ENCODE results near the gene HNRNPD.
A peak's percentile ranks its signal among the peaks of the same experiment; 100 is the strongest.
"Not testable (repeated sequence)": the region's sequence is repeated elsewhere in the genome, so short reads cannot be mapped to it uniquely, and the experiment has no call there.

Gene HNRNPD

DNA sequence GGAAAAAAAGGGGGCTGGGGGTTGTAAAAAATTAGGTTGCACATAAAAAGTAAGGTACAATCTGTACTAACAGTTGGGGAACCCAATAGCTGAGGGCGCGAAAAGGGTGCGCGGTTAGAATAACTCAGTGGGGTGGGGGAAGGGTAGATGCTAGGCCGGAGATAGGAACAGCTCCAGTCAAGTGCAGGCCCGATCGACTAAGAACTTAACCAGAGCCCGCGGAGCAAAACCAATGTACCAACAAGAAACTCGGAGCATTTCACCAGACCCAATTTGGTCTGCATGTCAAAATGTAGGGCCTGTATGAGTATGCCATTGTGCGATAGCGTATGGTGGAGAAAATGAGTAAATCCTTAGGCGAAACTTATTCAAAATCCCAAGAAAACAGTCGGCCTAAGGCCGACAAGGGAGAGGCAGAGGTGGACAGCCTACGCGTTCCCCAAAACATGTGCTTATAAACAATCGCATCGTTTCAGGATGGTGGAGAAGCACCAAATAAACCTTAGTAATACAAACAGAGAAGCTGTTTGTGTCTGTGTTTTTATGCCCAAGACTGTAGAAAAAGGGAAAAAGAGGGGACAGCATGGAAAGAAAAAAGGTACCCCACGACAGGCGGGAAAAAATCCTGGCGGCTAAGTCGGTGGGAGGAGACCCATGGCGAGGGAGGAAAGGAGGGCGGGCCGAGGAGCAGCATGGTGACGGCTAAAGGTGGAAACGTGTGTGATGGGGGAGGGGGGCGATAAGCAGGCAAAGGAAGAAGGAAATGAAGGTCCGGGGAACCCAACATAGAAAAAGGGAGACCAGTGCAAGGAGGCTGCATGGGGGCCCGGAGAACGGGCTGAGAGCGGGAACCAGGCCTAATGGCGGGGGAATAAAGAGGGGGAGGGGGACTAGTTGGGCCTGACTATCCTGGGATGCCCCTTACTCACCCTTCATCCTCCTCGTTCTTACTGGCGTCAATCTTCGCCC is 990 bp downstream of the HNRNPD start:
- DNase-seq (ENCODE audit: low spot score) = peak; percentile 68

DNA sequence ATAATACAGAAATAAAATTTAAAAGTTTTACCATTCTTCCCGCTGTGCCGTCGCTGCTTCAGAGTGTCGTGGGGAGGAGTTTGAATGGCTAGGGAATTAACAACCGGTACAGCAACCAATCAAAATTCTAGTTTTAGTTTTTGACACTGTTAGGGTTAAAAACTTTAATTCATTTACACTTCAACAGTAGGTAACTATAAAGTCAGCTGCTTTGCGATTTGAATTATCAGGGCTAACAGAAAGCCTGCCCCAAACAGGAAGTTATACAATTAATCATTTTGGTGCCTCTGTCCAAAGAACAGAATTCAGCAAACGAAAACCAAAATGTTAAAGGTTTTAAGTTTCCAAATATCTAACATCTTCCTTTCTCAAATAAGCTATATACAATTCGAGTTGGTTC is 2.3 kb downstream of the HNRNPD start:
- DNase-seq (ENCODE audit: low spot score) = no peak

DNA sequence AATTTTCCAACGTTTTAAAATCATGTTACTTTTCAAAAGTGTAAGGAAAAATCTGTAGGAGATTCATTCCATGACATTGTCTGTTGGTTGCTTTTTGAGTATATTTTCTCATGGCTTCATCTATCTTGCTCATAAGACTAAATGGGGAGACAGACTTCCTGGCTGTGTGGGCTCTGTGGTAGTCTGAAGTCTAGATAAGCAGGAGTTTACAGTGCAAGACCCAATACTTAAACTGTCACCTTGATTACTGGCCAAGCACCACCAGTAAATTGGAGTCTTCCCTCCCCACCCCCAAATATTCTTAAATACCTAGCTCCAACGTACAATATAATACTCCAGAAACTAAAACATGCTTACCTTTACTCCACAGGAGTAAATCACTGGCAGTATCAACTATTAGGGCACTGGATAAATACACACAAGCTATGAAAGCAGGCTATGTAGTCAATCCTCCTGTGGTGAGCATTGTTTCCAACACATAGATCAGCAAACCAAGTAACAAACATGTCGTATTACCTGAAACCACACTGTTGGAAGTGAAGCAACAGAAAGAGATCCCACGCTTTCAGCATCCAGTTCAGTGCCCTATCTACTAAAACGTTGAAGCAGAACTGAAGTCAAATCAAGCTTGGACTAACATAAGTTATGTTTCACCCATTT is 6.2 kb downstream of the HNRNPD start:
- no peak for DNase-seq (ENCODE audit: low spot score)

DNA sequence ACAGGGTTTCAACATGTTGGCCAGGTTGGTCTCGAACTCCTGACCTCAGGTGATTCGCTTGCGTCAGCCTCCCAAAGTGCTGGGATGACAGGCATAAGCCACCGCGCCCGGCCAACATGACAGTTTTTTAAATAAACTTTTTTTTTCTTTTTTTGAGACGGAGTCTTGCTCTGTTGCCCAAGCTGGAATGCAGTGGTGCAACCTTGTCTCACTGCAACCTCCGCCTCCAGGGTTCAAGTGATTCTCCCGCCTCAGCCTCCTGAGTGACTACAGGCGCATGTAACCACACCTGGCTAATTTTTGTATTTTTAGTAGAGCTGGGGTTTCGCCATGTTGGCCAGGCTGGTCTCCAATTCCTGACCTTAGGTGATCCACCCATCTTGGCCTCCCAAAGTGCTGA is 7.4 kb downstream of the HNRNPD start:
- not testable (repeated sequence) for DNase-seq (ENCODE audit: low spot score)

DNA sequence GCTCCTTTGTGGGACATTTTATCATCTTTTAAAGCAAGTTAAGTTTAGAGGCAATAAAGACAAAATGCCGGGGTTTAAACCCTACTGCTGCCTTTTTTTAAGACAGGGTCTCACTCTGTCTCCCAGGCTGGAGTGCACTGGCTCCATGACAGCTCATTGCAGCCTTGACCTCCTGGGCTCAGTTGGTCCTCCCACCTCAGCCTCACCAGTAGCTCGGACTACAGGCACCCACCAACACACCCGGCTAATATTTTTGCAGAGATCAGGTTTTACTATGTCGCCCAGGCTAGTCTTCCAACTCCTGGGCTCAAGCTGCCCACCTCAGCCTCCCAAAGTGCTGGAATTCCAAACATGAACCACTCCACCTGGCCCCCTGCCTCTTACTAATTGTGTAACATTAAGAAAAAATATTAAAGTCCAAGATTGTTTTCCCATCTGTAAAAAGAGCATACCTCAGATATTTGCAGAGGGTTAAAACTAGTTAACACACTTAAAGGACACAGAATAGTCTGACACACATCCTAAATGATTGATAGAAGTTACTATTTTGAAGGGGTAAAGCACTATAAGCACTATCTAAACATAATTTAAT is 9.8 kb downstream of the HNRNPD start:
- no peak for DNase-seq (ENCODE audit: low spot score)

DNA sequence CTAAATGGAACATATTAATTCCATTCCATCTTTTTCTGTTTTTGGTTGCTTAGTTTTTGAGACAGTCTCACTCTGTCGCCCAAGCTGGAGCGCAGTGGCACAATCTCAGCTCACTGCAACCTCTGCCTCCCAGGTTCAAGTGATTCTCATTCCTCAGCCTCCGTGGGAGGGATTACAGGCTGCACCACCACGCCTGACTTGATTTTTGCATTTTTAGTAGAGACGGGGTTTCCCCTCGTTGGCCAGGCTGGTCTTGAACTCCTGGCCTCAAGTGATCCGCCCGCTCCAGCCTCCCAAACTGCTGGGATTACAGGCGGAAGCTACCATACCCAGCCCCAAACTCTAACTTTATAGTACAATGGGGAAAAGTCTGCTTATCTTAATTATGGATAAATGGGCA is 11.2 kb downstream of the HNRNPD start:
- no peak for DNase-seq (ENCODE audit: low spot score)

DNA sequence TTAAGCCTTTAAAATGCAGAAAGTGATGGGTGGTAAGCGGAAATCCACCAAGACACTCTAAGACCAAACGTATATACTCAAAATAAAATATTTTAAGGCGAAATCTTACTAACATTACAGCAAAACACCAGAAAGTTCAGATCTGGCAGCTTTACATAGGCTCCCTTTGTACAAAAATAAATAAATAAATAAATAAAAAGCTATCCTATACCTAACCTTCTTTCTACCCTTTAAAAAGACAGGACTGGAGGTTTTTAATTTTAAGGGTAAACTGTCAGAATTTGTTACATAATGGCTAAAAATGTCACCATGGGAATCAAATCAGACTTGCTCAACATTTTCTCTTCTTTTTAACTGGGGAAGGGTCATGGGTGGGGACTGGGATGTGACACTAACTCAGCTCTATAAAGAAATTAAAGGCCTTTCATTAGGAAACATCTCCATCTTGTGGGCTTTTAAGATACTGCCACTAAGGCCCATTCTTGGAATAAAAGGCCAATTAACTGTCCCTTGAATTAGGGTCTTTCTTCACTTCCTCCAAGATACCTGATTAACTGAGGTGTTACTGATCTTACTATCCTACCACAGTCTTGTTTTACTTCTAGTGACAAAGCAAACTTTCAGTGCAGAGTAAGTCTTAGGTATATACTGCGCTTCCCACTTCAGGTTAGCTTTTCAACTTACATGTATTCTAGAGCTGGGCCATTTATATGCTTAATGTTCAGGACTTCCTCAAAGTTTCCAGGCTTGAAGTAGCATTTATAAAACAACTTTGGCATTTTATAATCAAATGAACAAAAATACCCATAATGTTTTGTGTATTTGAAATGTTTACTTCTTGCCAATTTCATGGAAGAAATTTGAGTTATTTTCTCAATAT is 13.3 kb downstream of the HNRNPD start:
- DNase-seq (ENCODE audit: low spot score) = peak; percentile 44

DNA sequence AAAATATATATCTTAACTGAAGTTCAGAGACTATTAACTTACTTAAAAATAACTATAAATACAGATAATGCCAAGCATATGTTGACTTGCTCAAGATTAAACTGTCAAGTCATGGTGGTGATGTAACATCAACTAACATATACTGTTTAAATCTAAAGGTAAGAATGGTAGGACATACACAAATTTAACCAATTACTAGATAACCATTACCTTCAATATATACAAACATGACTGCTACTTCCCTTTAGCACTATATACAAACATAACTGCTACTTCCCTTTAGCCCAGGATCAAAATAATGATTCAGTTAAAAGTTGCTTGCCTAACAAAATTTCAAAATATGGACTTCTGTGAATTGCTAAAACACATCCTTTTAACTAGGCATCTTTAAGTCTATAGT is 14.9 kb downstream of the HNRNPD start:
- no peak for DNase-seq (ENCODE audit: low spot score)

DNA sequence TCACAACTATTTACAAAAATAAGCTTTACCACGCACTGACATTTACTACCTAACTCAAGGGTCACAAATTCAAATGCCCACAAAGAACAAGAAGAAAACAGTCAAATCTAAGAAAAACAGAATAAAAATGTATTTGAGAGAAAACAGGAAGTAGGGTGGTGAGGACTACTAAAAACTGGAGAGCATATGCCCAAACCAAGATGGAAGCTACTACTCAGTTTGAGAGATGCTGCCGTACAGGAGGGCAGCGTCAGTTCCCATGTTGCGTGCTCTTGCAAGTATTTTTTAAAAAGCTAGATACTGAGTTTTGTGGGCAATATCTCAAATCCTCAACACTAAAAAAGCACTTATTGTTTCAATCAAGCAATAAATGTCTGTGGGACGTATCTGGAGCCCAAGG is 16.2 kb downstream of the HNRNPD start:
- no peak for DNase-seq (ENCODE audit: low spot score)

DNA sequence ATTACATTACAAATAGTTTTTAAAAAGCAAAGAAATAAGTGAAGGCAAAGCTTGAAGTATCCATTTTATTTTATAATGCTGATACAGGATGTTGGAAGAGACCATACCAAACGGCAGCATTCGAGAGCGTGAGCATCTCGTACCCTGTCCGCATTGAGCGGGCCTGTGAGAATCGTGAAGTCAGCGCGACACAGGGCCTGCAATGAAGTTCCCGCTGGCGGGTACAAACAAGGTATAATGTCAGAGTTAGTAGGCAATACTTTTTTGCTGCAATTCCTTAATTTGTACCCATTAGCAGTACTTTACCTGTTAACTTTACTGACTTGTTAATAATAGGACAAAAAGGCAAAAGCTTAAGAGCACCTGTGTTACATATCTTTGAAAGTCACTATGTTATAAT is 19.0 kb downstream of the HNRNPD start:
- DNase-seq (ENCODE audit: low spot score) = no peak

DNA sequence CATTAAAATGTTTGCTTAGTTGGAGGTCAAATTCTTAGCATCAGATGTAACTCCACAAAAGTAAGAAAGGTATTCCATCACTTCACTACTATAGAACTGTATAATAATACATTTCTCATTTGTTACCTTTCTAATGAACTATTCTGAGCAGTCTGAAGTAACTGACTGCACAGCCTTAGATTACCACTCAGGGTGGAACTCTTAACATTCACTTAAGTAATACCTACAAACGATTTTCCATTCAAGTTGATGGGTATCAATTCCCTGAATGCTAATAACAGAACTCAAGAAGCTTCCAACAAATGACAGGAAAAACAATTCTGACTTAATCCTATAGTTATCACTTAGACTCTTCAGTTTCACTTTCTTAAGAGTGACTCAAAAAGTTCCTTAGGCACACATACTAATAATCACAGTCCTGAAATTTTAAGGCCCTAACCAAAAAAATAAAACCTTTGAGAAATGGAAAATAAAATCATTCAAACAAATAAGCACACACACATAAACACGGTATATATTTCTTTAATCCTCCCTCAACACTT is 20.9 kb downstream of the HNRNPD start:
- DNase-seq (ENCODE audit: low spot score) = no peak

DNA sequence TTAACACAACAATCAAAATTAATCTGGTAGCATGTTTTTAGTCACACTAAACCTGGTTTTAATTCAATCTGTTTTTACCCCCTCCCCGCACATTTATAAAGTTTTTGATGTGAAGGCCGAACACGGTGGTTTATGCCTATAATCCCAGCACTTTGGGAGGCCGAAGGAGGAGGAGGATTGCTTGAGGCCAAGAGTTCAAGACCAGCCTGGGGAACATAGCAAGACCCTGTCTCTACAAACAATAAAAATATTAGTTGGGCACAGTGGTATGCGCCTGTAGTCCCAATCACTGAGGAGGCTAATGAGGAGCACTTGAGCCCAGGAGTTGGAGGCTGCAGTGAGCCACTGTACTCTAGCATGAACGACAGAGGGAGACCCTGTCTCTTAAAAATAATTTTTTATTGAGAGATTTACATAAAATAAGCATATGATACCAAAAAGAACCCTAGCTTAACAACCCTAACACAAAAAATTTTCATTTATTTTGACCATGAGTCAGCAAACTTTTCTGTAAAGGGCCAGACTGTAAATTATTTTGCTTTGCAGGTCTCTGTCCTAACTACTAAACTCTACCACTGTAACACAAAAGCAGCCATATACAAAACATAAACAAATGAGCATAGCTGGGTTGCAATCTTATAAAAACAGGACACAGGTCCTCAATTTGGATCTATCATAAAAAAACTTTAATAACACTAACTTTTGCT is 21.5 kb downstream of the HNRNPD start:
- no peak for DNase-seq (ENCODE audit: low spot score)

DNA sequence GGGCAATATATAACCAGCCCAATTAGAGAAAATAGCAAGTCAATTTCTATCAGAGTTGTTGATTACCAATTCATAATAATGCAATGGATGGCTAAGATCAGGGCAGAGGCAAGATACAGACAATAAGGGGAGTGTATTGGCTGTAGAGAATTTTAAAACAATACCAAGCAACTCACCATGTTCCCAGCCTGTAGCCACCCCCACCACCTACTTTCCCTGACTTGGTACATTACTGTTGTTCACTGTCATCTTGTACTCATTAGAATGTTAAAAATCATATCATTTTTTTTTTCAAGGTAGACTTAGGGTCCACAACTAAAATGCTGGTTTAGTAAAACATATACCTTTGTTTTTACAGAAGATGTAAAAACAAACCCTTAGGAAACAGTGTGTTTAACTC is 27.7 kb downstream of the HNRNPD start:
- no peak for DNase-seq (ENCODE audit: low spot score)

DNA sequence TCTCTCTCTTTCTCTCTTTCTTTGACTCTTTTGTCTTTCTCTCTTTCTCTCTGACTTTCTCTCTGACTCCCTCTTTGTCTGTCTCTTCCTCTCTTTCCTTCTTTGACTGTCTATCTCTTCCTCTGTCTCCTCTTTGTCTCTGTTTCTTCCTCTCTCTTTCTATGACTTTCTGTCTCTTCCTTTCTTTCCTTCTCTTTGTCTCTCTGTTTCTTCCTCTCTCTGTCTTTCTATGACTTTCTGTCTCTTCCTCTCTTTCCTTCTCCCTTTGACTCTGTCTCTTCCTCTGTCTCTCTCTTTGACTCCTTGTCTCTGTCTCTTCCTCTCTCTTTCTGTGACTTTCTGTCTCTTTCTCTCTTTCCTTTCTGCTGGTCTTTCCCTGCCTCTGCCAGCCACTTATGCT is 38.7 kb downstream of the HNRNPD start:
- no peak for DNase-seq (ENCODE audit: low spot score)

DNA sequence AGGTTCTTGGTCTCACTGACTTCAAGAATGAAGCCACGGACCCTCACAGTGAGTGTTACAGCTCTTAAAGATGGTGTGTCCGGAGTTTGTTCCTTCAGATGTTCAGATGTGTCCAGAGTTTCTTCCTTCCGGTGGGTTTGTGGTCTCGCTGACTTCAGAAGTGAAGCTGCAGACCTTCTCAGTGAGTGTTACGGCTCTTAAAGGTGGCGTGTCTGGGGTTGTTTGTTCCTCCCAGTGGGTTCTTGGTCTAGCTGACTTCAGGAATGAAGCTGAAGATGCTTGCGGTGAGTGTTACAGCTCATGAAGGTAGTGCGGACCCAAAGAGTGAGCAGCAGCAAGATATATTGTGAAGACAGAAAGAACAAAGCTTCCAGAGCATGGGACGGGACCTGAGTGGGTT is 40.1 kb downstream of the HNRNPD start:
- not testable (repeated sequence) for DNase-seq (ENCODE audit: low spot score)

DNA sequence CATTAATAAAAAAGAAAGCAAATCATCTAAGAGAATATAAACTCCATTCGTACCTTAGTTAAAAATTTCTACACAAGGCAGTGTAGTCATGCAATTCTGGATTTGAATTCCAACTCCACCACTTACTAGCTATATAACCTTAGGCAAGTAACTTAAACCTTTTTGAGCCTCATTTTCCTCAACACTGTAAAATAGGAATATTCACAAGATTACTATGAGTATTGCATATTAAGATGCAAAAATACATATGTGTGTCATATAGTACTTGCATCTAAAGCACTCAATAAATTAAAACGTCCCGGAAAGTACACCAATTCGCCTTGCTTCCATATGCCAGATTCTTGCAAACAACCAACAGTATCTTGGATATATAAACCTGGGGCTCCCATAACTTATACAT is 42.0 kb downstream of the HNRNPD start:
- DNase-seq (ENCODE audit: low spot score) = no peak

DNA sequence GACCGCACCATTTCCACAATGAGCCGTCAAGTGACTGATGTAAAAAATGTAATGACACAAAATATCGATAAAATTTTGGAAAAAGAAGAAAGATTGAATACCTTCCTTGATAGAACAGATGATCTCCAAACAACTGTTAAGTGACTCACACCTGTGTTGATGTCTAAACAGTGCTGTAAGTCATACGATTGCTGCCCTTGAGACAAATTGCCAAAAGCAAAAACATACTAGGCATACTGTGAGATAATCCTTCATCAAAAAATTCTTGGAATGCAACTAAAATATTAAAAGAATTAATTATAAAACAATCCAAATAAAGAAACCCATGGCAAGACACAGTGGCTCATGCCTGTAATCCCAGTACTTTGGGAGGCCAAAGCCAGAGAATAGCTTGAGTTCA is 53.4 kb downstream of the HNRNPD start:
- no peak for DNase-seq (ENCODE audit: low spot score)

DNA sequence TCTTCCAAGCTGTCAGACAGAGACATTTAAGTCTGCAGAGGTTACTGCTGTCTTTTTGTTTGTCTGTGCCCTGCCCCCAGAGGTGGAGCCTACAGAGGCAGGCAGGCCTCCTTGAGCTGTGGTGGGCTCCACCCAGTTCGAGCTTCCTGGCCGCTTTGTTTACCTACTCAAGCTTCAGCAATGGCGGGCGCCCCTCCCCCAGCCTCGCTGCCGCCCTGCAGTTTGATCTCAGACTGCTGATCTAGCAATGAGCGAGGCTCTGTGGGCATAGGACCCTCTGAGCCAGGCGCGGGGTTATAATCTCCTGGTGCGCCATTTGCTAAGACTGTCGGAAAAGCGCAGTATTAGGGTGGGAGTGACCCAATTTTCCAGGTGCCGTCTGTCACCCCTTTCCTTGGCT is 70.7 kb downstream of the HNRNPD start:
- not testable (repeated sequence) for DNase-seq (ENCODE audit: low spot score)

Data from kidney capillary endothelial cell (primary cell).